Hematopoietic multipotent progenitor cell treated with erythropoietin and hydrocortisone succinate and interleukin-3 and kit ligand, for 8 days (in vitro differentiated cells): ENCODE data around the gene MYOCOS.

Experiments used
- DNase-seq: peaks from one replicate; pipeline ENCODE4 v3.0.0-alpha.2; 2015

The MYOCOS gene

DNA sequence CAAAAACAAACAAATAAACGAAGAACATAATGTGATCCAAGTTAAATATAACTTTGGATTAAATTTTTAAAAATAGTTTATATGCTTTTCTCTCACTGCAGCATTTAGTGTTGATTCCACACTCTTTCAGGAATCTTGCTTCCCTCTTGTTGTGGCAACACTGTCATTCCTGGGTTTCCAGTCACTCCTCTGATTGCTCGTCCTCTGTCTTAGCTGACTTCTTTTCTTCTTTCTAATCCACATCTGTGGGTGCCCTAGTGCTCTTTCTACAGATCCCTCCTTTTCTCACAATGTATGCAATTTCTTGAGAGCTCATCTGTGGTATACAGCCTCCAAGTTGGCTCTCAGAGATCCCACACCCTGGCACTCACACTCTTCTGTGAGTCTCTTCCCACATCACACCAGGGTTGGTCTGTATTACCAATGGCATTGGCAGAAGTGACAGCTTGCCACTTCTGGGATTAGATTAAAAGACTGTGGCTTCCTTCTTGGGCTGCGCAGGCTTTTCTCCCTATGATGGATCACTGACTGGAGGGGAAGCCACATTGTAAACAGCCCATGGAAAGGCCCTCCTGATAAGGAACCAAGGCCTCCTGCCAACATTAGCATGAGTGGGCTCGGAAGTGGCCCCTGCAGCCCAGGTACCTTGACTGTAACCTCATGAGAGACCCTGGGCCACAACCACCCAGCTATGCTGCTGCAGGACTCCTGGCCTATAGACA is 42.0 kb downstream of the MYOCOS start:
- no peak for DNase-seq

DNA sequence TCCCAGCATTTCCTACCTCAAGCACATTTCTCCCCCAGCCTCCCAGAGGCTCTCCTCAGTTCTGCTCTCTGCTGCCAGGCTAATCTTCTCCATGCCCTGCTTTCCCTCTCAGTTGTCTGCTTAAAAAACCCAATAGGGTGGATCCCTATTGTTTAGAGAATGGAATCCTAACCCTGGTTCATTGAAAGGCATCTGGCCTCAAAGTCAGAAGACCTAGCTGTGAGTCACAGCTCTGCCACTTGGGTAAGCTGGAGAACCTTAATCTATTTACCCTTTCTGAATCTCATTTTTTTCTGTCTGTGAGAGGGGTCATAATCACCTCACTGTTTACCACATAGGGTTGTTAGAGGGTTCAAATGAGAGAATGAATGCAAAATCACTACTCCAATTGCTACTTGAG is 42.9 kb downstream of the MYOCOS start:
- no peak for DNase-seq

DNA sequence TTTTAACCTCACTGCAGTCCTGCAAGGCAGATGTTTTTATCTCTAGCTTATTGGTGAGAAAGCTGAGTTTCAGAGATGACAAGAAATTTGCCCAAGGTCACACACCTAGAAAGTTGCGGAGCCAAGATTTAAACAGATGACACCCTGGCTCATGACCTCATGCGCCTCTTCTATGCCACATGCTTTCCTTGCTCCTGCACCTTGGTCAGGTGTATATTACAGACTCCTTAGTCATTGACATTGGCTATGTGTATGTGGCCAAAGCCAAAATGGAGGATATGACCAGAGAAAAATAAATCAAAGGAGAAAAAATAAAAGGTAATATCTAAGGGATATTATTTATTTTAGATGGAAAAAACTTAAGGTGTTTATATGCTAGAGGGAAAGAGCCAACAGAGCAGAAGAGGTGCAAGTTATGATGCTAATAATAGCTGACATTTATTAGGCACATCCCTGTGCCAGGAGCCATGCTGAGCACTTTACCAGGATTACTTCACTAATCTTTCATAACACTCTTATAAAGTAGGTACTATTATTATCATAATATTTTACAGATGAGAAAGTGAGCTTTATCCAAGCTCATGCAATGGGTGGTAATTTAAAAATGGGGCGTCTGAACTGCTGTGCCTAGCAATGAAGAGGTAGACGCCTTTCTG is 44.2 kb downstream of the MYOCOS start:
- no peak for DNase-seq

- no peak for DNase-seq
Observed at GRCh38 chr1:171668372-171668771, 46.3 kb downstream of the MYOCOS start.

DNA sequence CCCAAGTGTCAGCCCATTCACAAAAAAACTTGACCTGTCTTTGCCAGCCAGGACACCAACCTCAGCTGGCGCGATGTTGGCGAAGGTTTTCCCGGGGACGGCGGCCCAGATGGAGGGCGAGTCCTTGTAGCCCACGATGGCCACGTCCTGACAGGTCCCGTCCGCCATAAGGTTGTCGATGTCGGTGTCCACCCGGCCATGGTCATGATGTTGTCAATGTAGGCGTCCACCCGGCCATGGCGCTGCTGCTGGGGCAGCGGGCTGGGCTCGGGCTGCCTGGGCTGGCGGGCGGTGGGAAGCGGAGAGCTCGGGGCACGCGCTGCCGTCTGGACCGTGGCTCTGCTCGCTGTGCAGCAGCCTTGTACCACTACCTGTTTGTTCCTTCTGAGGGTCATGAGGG is 48.7 kb downstream of the MYOCOS start:
- DNase-seq = no peak

DNA sequence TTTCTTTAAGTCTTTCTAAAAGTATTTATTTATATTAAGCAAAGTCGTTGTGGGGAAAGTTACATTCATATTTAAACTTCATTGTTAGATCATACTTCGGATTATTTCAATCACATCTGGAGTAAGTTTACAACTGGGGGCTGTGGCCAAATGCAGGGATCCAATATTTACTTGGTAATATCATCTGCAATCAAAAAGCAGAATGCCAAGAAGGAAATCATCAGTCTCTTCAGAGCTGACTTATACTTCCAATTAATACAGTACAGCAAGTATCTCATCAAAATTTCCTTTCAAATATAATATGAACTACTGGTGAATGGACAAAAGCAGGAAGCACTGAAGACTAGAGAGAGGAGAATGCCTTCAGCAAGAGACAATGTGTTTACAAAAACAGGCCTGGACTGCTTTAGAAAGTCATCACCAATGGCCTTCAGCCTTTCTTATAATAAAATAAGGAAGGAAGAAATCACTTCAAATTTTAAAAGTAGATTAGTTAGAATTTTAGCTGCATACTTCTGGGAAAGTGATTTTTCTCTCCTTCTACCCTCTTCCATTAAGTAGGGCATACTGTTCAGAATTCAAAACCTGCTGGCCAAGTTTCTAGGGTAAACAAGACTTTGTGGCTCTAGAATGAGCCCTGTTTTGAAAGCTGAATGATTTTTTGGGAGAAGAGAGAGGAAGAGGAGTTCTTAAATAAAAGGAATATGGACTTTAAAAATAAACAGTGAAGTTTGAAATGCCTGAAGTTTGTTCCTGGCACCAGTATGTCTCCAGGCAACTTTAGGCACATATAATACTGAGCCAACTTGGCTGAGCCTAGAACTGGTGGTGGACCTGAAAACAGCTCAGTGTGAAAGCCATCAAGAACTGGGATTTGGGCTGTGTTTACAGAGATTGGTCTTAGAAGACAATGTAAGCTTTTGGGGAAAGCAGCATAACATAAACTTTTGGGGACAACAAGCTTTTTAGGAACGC is 52.7 kb downstream of the MYOCOS start:
- DNase-seq = no peak
